GM23338 (cell line): ENCODE results near the gene TPH1. TPM values are rescaled to one million over a fixed set of nuclear protein-coding genes. Genes with fewer than 3 reads are reported as not detected.

Experiments used
- ATAC-seq: fragments of 200-7000 bp; cut with Tn5 transposase; 3 replicates; pipeline ENCODE4 v1.9.1; 2020
- DNase-seq: peaks from one replicate; pipeline ENCODE4 v3.0.0-alpha.2; 2015; ENCODE audit warnings: low spot score
- H2AFZ ChIP-seq: fragments of 200-600 bp; sonication (generic); 2 replicates; pipeline ENCODE4 v1.8.0; 2016; ENCODE audit warnings: antibody characterized with exemption, mild to moderate bottlenecking, moderate library complexity
- H3F3A ChIP-seq: fragments of 200-600 bp; sonication (generic); replicated peaks from 2 replicates; pipeline ENCODE4 v1.8.0; 2017; ENCODE audit warnings: antibody characterized with exemption, mixed run types, low read depth
- H3K27ac ChIP-seq: fragments of 200-600 bp; sonication (generic); 2 replicates; pipeline ENCODE4 v1.6.1; 2016; ENCODE audit warnings: low read depth
- H3K27me3 ChIP-seq: fragments of 200-600 bp; sonication (generic); 2 replicates; pipeline ENCODE4 v1.8.0; 2016; ENCODE audit warnings: mild to moderate bottlenecking, mixed run types, moderate library complexity; ENCODE audit not compliant: insufficient read depth
- H3K36me3 ChIP-seq: fragments of 200-600 bp; sonication (generic); 2 replicates; pipeline ENCODE4 v1.8.0; 2016; ENCODE audit warnings: mild to moderate bottlenecking; ENCODE audit not compliant: insufficient read depth
- H3K4me1 ChIP-seq: fragments of 200-600 bp; sonication (generic); 2 replicates; pipeline ENCODE4 v1.8.0; 2016; ENCODE audit warnings: mild to moderate bottlenecking, moderate library complexity; ENCODE audit not compliant: insufficient read depth
- H3K4me2 ChIP-seq: fragments of 200-600 bp; sonication (generic); 2 replicates; pipeline ENCODE4 v1.7.1; 2017; ENCODE audit warnings: mixed run types
- H3K4me3 ChIP-seq: fragments of 200-600 bp; sonication (generic); 2 replicates; pipeline ENCODE4 v1.6.1; 2016; ENCODE audit warnings: mixed run types
- H3K79me2 ChIP-seq: fragments of 200-600 bp; sonication (generic); replicated peaks from 2 replicates; pipeline ENCODE4 v1.8.0; 2017; ENCODE audit warnings: mild to moderate bottlenecking; ENCODE audit not compliant: insufficient read depth
- H3K9me2 ChIP-seq: fragments of 200-600 bp; sonication (generic); 2 replicates; pipeline ENCODE4 v1.8.0; 2017; ENCODE audit not compliant: insufficient read depth
- H4K20me1 ChIP-seq: fragments of 200-600 bp; sonication (generic); replicated peaks from 2 replicates; pipeline ENCODE4 v1.8.0; 2017; ENCODE audit warnings: mild to moderate bottlenecking; ENCODE audit not compliant: insufficient read depth
- H3K27ac Mint-ChIP-seq: 2 replicates; pipeline ENCODE4 v1.8.0; 2020; ENCODE audit warnings: inconsistent platforms, mild to moderate bottlenecking, moderate library complexity, mixed read lengths
- H3K27me3 Mint-ChIP-seq: 3 replicates; pipeline ENCODE4 v1.8.0; 2022; ENCODE audit warnings: low read depth, mild to moderate bottlenecking, moderate library complexity, mixed read lengths, inconsistent platforms; ENCODE audit not compliant: insufficient read depth, poor library complexity
- H3K36me3 Mint-ChIP-seq: 3 replicates; pipeline ENCODE4 v1.8.0; 2021; ENCODE audit warnings: low read depth, mild to moderate bottlenecking, inconsistent platforms, moderate library complexity, mixed read lengths
- H3K4me1 Mint-ChIP-seq: 3 replicates; pipeline ENCODE4 v1.8.0; 2020; ENCODE audit warnings: mild to moderate bottlenecking, inconsistent platforms, mixed read lengths
- H3K4me3 Mint-ChIP-seq: 3 replicates; pipeline ENCODE4 v1.8.0; 2021; ENCODE audit warnings: moderate library complexity, mild to moderate bottlenecking, inconsistent platforms, mixed read lengths
- H3K9me3 Mint-ChIP-seq: 3 replicates; pipeline ENCODE4 v1.8.0; 2020; ENCODE audit warnings: moderate library complexity, mild to moderate bottlenecking, inconsistent platforms, mixed read lengths
- CREB1 ChIP-seq: fragments of 250-450 bp; sonication (Bioruptor Pico); IDR thresholded peaks from 2 replicates; pipeline ENCODE4 v1.5.0; 2020; ENCODE audit warnings: low read depth, mild to moderate bottlenecking, moderate library complexity
- EZH2 ChIP-seq: fragments of 200-600 bp; sonication (generic); IDR thresholded peaks from one replicate; pipeline ENCODE4 v1.8.0; 2017; ENCODE audit warnings: antibody characterized with exemption, mild to moderate bottlenecking, low read depth; ENCODE audit not compliant: unreplicated experiment
- EZH2phosphoT487 ChIP-seq: fragments of 200-600 bp; sonication (generic); IDR thresholded peaks from one replicate; pipeline ENCODE4 v1.8.1; 2018; ENCODE audit warnings: antibody characterized with exemption; ENCODE audit not compliant: unreplicated experiment
- JUNB ChIP-seq: IDR thresholded peaks from one replicate; pipeline ENCODE4 v1.6.1; 2016; ENCODE audit warnings: antibody characterized with exemption; ENCODE audit not compliant: unreplicated experiment
- NANOG ChIP-seq: IDR thresholded peaks from 2 replicates; pipeline ENCODE4 v1.6.1; 2016; ENCODE audit warnings: antibody characterized with exemption, borderline replicate concordance
- POLR2AphosphoS5 ChIP-seq: IDR thresholded peaks from 2 replicates; pipeline ENCODE4 v1.6.1; 2016; ENCODE audit warnings: antibody characterized with exemption, low read depth
- ZNF114 ChIP-seq: fragments of 250-450 bp; sonication (Bioruptor Pico); IDR thresholded peaks from 2 replicates; pipeline ENCODE4 v1.5.0; 2020; ENCODE audit warnings: mild to moderate bottlenecking, moderate library complexity
- ZNF331 ChIP-seq: fragments of 250-450 bp; sonication (Bioruptor Pico); IDR thresholded peaks from 2 replicates; pipeline ENCODE4 v1.5.0; 2020; ENCODE audit warnings: low read depth, mild to moderate bottlenecking, moderate library complexity
- polyA plus RNA-seq: library from polyadenylated mRNA; unstranded; fragments of >200 nt; fragmentation: Nextera tagmentation; extraction: Ambion mirVana; gene quantifications from 2 replicates; pipeline ENCODE4 v1.2.1, GENCODE V29; 2016
- total RNA-seq: library from RNA; depleted of rRNA; stranded (reverse); fragments of >200 nt; shearing (Covaris generic); gene quantifications from 2 replicates; pipeline ENCODE4 v1.2.3, GENCODE V29; 2014
- TF ChIP-seq, protein P1 (sequence below): fragments of 250-450 bp; sonication (Bioruptor Pico); IDR thresholded peaks from 2 replicates; pipeline ENCODE4 v1.5.0; 2020; ENCODE audit warnings: mild to moderate bottlenecking, moderate library complexity
- TF ChIP-seq, protein P2 (sequence below): IDR thresholded peaks from 2 replicates; pipeline ENCODE4 v1.6.1; 2016; ENCODE audit warnings: antibody characterized with exemption
- TF ChIP-seq, protein P3 (sequence below), 2 experiments: fragments of 200-600 bp in 1 of 2; sonication (generic) in 1 of 2; conservative IDR thresholded peaks; 2 replicates each; pipeline versions ENCODE4 v1.5.1 to v1.6.1; 2016 to 2017; ENCODE audit warnings: antibody characterized with exemption in 2 of 2, low read depth in 2 of 2, mild to moderate bottlenecking in 2 of 2, moderate library complexity in 1 of 2
- TF ChIP-seq, protein P4 (sequence below): IDR thresholded peaks from one replicate; pipeline ENCODE4 v1.6.1; 2018; ENCODE audit warnings: antibody characterized with exemption; ENCODE audit not compliant: unreplicated experiment

TPH1 gene
- total and polyA plus RNA-seq, 2 experiments from 2014 or later = 0.07 to 0.13 TPM

DNA sequence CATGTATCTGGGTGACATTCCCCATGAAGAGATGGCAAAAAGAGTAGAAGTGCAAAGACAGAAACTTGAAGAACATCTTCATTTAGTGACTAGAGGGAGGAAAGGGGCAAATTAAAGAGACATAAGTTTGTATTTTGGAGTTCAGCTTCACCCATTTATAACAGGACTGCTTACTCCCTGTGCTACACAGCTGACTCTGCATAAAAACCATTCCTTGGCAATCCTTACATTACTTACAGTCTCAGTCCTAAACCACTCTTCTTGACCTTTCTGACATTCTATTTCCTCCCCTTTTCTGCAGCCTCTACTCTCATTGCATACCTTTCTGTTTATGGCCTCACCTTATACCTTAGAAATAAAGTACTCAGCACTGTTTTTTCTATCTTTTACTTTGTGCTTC lies 26.4 kb downstream of the TPH1 start (continued):
- TF ChIP-seq, protein P1, sequence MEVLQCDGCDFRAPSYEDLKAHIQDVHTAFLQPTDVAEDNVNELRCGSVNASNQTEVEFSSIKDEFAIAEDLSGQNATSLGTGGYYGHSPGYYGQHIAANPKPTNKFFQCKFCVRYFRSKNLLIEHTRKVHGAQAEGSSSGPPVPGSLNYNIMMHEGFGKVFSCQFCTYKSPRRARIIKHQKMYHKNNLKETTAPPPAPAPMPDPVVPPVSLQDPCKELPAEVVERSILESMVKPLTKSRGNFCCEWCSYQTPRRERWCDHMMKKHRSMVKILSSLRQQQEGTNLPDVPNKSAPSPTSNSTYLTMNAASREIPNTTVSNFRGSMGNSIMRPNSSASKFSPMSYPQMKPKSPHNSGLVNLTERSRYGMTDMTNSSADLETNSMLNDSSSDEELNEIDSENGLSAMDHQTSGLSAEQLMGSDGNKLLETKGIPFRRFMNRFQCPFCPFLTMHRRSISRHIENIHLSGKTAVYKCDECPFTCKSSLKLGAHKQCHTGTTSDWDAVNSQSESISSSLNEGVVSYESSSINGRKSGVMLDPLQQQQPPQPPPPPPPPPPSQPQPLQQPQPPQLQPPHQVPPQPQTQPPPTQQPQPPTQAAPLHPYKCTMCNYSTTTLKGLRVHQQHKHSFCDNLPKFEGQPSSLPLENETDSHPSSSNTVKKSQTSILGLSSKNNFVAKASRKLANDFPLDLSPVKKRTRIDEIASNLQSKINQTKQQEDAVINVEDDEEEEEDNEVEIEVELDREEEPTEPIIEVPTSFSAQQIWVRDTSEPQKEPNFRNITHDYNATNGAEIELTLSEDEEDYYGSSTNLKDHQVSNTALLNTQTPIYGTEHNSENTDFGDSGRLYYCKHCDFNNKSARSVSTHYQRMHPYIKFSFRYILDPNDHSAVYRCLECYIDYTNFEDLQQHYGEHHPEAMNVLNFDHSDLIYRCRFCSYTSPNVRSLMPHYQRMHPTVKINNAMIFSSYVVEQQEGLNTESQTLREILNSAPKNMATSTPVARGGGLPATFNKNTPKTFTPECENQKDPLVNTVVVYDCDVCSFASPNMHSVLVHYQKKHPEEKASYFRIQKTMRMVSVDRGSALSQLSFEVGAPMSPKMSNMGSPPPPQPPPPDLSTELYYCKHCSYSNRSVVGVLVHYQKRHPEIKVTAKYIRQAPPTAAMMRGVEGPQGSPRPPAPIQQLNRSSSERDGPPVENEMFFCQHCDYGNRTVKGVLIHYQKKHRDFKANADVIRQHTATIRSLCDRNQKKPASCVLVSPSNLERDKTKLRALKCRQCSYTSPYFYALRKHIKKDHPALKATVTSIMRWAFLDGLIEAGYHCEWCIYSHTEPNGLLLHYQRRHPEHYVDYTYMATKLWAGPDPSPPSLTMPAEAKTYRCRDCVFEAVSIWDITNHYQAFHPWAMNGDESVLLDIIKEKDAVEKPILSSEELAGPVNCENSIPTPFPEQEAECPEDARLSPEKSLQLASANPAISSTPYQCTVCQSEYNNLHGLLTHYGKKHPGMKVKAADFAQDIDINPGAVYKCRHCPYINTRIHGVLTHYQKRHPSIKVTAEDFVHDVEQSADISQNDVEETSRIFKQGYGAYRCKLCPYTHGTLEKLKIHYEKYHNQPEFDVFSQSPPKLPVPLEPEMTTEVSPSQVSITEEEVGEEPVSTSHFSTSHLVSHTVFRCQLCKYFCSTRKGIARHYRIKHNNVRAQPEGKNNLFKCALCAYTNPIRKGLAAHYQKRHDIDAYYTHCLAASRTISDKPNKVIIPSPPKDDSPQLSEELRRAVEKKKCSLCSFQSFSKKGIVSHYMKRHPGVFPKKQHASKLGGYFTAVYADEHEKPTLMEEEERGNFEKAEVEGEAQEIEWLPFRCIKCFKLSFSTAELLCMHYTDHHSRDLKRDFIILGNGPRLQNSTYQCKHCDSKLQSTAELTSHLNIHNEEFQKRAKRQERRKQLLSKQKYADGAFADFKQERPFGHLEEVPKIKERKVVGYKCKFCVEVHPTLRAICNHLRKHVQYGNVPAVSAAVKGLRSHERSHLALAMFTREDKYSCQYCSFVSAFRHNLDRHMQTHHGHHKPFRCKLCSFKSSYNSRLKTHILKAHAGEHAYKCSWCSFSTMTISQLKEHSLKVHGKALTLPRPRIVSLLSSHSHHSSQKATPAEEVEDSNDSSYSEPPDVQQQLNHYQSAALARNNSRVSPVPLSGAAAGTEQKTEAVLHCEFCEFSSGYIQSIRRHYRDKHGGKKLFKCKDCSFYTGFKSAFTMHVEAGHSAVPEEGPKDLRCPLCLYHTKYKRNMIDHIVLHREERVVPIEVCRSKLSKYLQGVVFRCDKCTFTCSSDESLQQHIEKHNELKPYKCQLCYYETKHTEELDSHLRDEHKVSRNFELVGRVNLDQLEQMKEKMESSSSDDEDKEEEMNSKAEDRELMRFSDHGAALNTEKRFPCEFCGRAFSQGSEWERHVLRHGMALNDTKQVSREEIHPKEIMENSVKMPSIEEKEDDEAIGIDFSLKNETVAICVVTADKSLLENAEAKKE (CRISPR knock-in tag) = no peak
- TF ChIP-seq ZNF114 (no peak), JUNB (no peak), POLR2AphosphoS5 (no peak)

DNA sequence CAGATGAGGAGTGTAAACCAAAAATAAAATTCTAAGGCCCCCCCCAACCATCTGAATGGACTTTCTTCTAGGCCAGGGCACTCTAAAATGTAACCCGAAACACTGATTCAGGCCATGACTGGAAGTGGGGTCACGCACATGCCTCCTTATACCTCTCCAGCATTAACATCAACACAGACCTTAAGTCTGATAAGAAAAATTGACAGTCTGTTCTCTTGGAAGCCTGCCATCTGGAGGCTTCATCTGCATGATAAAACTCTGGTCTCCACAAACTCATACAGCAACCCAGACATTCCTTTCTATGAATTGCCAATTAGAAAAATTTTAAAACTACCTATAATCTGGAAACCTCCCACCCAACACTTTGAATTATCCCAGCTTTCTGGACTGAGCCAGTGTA lies 29.3 kb downstream of the TPH1 start:
- H3K27ac Mint-ChIP-seq = no peak overlapping the region
- Histone ChIP-seq H3K27ac (no peak overlapping the region), H3K9me2 (no peaks in the 10 kb centered on the region), H3K36me3 (no peaks in the 10 kb centered on the region), H3K4me1 (peaks cover 9% of the 10 kb centered on the region), H3K4me3 (no peak overlapping the region), H3K79me2 (peaks cover 3% of the 10 kb centered on the region; the same call in 1 of the 2 replicates), H3K27me3 (peaks cover 19% of the 10 kb centered on the region), H2AFZ (0 out of 2 replicates have a peak overlapping the region, but pooled peaks have one; percentile 4), H4K20me1 (no peaks in the 10 kb centered on the region), H3K4me2 (no peak overlapping the region), H3F3A (no peaks in the 10 kb centered on the region; the same call in 1 of the 2 replicates)
- H3K4me1 Mint-ChIP-seq = peaks cover 15% of the 10 kb centered on the region
- H3K9me3 Mint-ChIP-seq = no peaks in the 10 kb centered on the region
- ATAC-seq = no peak
- no peak for DNase-seq
- no peak overlapping the region for H3K4me3 Mint-ChIP-seq
- no peaks in the 10 kb centered on the region; the same call in 2 of the 3 replicates for H3K36me3 Mint-ChIP-seq
- peaks cover 9% of the 10 kb centered on the region for H3K27me3 Mint-ChIP-seq
- no peak for TF ChIP-seq ZNF331 (CRISPR knock-in tag)
- TF ChIP-seq, protein P2, sequence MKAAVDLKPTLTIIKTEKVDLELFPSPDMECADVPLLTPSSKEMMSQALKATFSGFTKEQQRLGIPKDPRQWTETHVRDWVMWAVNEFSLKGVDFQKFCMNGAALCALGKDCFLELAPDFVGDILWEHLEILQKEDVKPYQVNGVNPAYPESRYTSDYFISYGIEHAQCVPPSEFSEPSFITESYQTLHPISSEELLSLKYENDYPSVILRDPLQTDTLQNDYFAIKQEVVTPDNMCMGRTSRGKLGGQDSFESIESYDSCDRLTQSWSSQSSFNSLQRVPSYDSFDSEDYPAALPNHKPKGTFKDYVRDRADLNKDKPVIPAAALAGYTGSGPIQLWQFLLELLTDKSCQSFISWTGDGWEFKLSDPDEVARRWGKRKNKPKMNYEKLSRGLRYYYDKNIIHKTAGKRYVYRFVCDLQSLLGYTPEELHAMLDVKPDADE = no peak
- TF ChIP-seq EZH2phosphoT487 = no peak
- TF ChIP-seq, protein P3, sequence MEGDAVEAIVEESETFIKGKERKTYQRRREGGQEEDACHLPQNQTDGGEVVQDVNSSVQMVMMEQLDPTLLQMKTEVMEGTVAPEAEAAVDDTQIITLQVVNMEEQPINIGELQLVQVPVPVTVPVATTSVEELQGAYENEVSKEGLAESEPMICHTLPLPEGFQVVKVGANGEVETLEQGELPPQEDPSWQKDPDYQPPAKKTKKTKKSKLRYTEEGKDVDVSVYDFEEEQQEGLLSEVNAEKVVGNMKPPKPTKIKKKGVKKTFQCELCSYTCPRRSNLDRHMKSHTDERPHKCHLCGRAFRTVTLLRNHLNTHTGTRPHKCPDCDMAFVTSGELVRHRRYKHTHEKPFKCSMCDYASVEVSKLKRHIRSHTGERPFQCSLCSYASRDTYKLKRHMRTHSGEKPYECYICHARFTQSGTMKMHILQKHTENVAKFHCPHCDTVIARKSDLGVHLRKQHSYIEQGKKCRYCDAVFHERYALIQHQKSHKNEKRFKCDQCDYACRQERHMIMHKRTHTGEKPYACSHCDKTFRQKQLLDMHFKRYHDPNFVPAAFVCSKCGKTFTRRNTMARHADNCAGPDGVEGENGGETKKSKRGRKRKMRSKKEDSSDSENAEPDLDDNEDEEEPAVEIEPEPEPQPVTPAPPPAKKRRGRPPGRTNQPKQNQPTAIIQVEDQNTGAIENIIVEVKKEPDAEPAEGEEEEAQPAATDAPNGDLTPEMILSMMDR (conservative IDR thresholded peaks at IDR 0.05; ENCODE audit: low read depth in 2 of 2) = no peak
- no peak for TF ChIP-seq POLR2AphosphoS5
- TF ChIP-seq, protein P4, sequence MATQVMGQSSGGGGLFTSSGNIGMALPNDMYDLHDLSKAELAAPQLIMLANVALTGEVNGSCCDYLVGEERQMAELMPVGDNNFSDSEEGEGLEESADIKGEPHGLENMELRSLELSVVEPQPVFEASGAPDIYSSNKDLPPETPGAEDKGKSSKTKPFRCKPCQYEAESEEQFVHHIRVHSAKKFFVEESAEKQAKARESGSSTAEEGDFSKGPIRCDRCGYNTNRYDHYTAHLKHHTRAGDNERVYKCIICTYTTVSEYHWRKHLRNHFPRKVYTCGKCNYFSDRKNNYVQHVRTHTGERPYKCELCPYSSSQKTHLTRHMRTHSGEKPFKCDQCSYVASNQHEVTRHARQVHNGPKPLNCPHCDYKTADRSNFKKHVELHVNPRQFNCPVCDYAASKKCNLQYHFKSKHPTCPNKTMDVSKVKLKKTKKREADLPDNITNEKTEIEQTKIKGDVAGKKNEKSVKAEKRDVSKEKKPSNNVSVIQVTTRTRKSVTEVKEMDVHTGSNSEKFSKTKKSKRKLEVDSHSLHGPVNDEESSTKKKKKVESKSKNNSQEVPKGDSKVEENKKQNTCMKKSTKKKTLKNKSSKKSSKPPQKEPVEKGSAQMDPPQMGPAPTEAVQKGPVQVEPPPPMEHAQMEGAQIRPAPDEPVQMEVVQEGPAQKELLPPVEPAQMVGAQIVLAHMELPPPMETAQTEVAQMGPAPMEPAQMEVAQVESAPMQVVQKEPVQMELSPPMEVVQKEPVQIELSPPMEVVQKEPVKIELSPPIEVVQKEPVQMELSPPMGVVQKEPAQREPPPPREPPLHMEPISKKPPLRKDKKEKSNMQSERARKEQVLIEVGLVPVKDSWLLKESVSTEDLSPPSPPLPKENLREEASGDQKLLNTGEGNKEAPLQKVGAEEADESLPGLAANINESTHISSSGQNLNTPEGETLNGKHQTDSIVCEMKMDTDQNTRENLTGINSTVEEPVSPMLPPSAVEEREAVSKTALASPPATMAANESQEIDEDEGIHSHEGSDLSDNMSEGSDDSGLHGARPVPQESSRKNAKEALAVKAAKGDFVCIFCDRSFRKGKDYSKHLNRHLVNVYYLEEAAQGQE = no peak
- TF ChIP-seq NANOG = no peak
- TF ChIP-seq CREB1 (CRISPR knock-in tag) = no peak
- TF ChIP-seq EZH2 = no peak
- no peak for TF ChIP-seq JUNB
